HepG2 (cell line): Measurements from ENCODE around the gene SLC9B2. TPM values are rescaled to one million over a fixed set of nuclear protein-coding genes. Genes with fewer than 3 reads are reported as not detected.

Experiments used
- ATM ChIP-seq: fragments of 450-650 bp; IDR thresholded peaks from 2 replicates; pipeline ENCODE4 v1.7.1; 2017; ENCODE audit warnings: mild to moderate bottlenecking, borderline replicate concordance
- HINFP ChIP-seq: sonication (generic); formaldehyde crosslinking; IDR thresholded peaks from 2 replicates; pipeline ENCODE4 v1.4.0; 2020; ENCODE audit warnings: low read depth, mild to moderate bottlenecking, missing genetic modification reagents
- MXD3 ChIP-seq: IDR thresholded peaks from 2 replicates; pipeline ENCODE4 v1.6.1; 2016; ENCODE audit warnings: mild to moderate bottlenecking, missing biosample characterization, missing genetic modification reagents
- NFKBIZ ChIP-seq: IDR thresholded peaks from 2 replicates; pipeline ENCODE4 v1.6.1; 2018; ENCODE audit warnings: missing genetic modification reagents, missing compliant biosample characterization
- NR1H2 ChIP-seq: sonication (generic); formaldehyde crosslinking; IDR thresholded peaks from 2 replicates; pipeline ENCODE4 v1.8.1; 2022; ENCODE audit warnings: low read depth, missing genetic modification reagents, borderline replicate concordance
- PAX8 ChIP-seq: sonication (generic); formaldehyde crosslinking; IDR thresholded peaks from 2 replicates; pipeline ENCODE4 v1.8.0; 2022; ENCODE audit warnings: mild to moderate bottlenecking, missing genetic modification reagents, borderline replicate concordance
- REST ChIP-seq, 2 experiments: IDR thresholded peaks; 2 replicates each; pipeline ENCODE4 v1.6.1; 2011 to 2012; ENCODE audit warnings: low read length in 2 of 2, borderline replicate concordance in 1 of 2, low read depth in 1 of 2, mild to moderate bottlenecking in 1 of 2, moderate library complexity in 1 of 2
- SIN3A ChIP-seq: IDR thresholded peaks from 2 replicates; pipeline ENCODE4 v1.6.1; 2011; ENCODE audit warnings: low read depth, mild to moderate bottlenecking, control low read depth, low read length, borderline replicate concordance
- SMARCC2 ChIP-seq: fragments of 450-650 bp; IDR thresholded peaks from 2 replicates; pipeline ENCODE4 v1.6.1; 2017; ENCODE audit warnings: antibody characterized with exemption, mild to moderate bottlenecking
- WIZ ChIP-seq: sonication (generic); formaldehyde crosslinking; IDR thresholded peaks from 2 replicates; pipeline ENCODE4 v1.5.1; 2020; ENCODE audit warnings: mild to moderate bottlenecking, missing genetic modification reagents
- ZBTB2 ChIP-seq: sonication (generic); formaldehyde crosslinking; IDR thresholded peaks from 2 replicates; pipeline ENCODE4 v1.8.0; 2022; ENCODE audit warnings: low read depth, missing genetic modification reagents
- ZNF101 ChIP-seq: sonication (generic); formaldehyde crosslinking; IDR thresholded peaks from 2 replicates; pipeline ENCODE4 v1.4.0; 2020; ENCODE audit warnings: mild to moderate bottlenecking, low read depth, missing genetic modification reagents, borderline replicate concordance
- ZNF282 ChIP-seq: fragments of 450-650 bp; IDR thresholded peaks from 2 replicates; pipeline ENCODE4 v1.6.1; 2018; ENCODE audit not compliant: partially characterized antibody
- ZNF672 ChIP-seq: sonication (generic); formaldehyde crosslinking; IDR thresholded peaks from 2 replicates; pipeline ENCODE4 v1.8.1; 2022; ENCODE audit warnings: missing genetic modification reagents
- ZNF674 ChIP-seq: sonication (generic); formaldehyde crosslinking; IDR thresholded peaks from 2 replicates; pipeline ENCODE4 v1.5.0; 2020; ENCODE audit warnings: low read depth, mild to moderate bottlenecking, missing genetic modification reagents
- polyA plus RNA-seq, 8 experiments: library from polyadenylated mRNA; depleted of rRNA in 3 of 8; stranded (reverse) in 7 of 8; unstranded in 1 of 8; fragments of >200 nt; fragmentation: Illumina TruSeq in 4 of 8; extraction: Trizol in 4 of 8; gene quantifications; 2 replicates each; pipeline versions ENCODE4 v1.2.1 to v1.2.3, GENCODE V29; 2011 to 2016; ENCODE audit warnings: low read depth in 4 of 8, missing spikeins in 1 of 8, mixed read lengths in 1 of 8; ENCODE audit not compliant: insufficient read depth in 1 of 8
- total RNA-seq, 5 experiments: library from RNA; depleted of rRNA; stranded (reverse); fragments of >200 nt; fragmentation: Illumina TruSeq; extraction: Trizol; gene quantifications; 2 replicates each; pipeline ENCODE4 v1.2.3, GENCODE V29; 2016; ENCODE audit warnings: low read depth in 1 of 5

SLC9B2 gene
- total and polyA plus RNA-seq, 2 of the 13 experiments (the other 11 are each of a cell fraction or from before 2014, with no cell fraction given), result 23.5 to 38.5 TPM

- TF ChIP-seq REST (IDR thresholded peaks at IDR 0.05; ENCODE audit: borderline replicate concordance in 1 of 2, low read depth in 1 of 2, low read length in 2 of 2) (peak in 1 of 2 experiments; percentile 54; a peak in 1 of 4 replicates), ZNF282 (no peak), ZNF674 (CRISPR knock-in tag) (0 out of 2 replicates have a peak, but pooled peaks have one; percentile 44), ZBTB2 (CRISPR knock-in tag) (peak; percentile 50; the same call in 1 of the 2 replicates), SMARCC2 (no peak), HINFP (0 out of 2 replicates have a peak, but pooled peaks have one; percentile 70), SIN3A (peak; percentile 62; the same call in 1 of the 2 replicates), PAX8 (CRISPR knock-in tag) (0 out of 2 replicates have a peak, but pooled peaks have one; percentile 84), MXD3 (CRISPR knock-in tag) (peak; percentile 21; the same call in 1 of the 2 replicates), NFKBIZ (CRISPR knock-in tag) (peak; percentile 31; the same call in 1 of the 2 replicates), ATM (no peak), WIZ (CRISPR knock-in tag) (no peak; the same call in 1 of the 2 replicates), NR1H2 (no peak), ZNF672 (CRISPR knock-in tag) (no peak), ZNF101 (CRISPR knock-in tag) (no peak)
Observed at GRCh38 chr4:103019308-103020124, 57.0 kb downstream of the SLC9B2 start, which contains the start of gene SLC9B1 (continued).
